Prostate gland (tissue), 2 donors: ENCODE data around the gene CBL. TPM values are rescaled to one million over a fixed set of nuclear protein-coding genes. Genes with fewer than 3 reads are reported as not detected.
A peak's percentile ranks its signal among the peaks of the same experiment; 100 is the strongest.

ENCODE experiments used
- DNase-seq: peaks from one replicate; pipeline ENCODE4 v3.0.0-alpha.2; 2019; ENCODE audit warnings: low spot score
- H3K27ac ChIP-seq, 2 donors: fragments of 200-600 bp; sonication (generic); 2 replicates each; pipeline ENCODE4 v1.5.1; 2017 to 2019
- H3K27me3 ChIP-seq: fragments of 200-600 bp; sonication (generic); replicated peaks from 2 replicates; pipeline ENCODE4 v1.5.1; 2019; ENCODE audit not compliant: insufficient read depth
- H3K36me3 ChIP-seq, 2 donors: fragments of 200-600 bp; sonication (generic); 1 replicate in 1 of 2; 2 replicates in 1 of 2; pipeline versions ENCODE4 v1.5.1 to v1.8.1; 2017 to 2019
- H3K4me1 ChIP-seq: fragments of 200-600 bp; sonication (generic); replicated peaks from 2 replicates; pipeline ENCODE4 v1.5.1; 2019
- H3K4me3 ChIP-seq, 2 donors: fragments of 200-600 bp; sonication (generic); 2 replicates each; pipeline ENCODE4 v1.5.1; 2017 to 2019
- H3K9me3 ChIP-seq: fragments of 200-600 bp; sonication (generic); 2 replicates; pipeline ENCODE4 v1.5.1; 2017
- CTCF ChIP-seq, 4 experiments: fragments of 200-600 bp in 2 of 4; fragments of 450-650 bp in 2 of 4; sonication (generic) in 2 of 4; IDR thresholded peaks; 1 replicate in 3 of 4; 2 replicates in 1 of 4; pipeline ENCODE4 v1.5.1; 2016 to 2019; ENCODE audit warnings: antibody characterized with exemption in 4 of 4, mild to moderate bottlenecking in 2 of 4, moderate library complexity in 2 of 4
- POLR2A ChIP-seq: fragments of 450-650 bp; IDR thresholded peaks from one replicate; pipeline ENCODE4 v1.6.1; 2016; ENCODE audit warnings: antibody characterized with exemption, mild to moderate bottlenecking
- POLR2AphosphoS5 ChIP-seq: sonication (generic); formaldehyde crosslinking; IDR thresholded peaks from one replicate; pipeline ENCODE4 v1.6.1; 2017; ENCODE audit warnings: antibody characterized with exemption
- WGBS: methylation state at CpG from one replicate; pipeline ENCODE4 v1.1.5; 2018; 5-methylcytosine and 5-hydroxymethylcytosine counted together
- intact Hi-C: fragments of 100-400 bp; cut with DNase I; formaldehyde crosslinking; loops from one replicate; pipeline ENCODE4 v1.14.2; 2022
- total RNA-seq, 2 donors: library from RNA; depleted of rRNA; stranded (reverse); fragments of >200 nt; gene quantifications; one replicate each; pipeline ENCODE4 v1.1.0, GENCODE V29; 2016

The CBL gene
- total RNA-seq, 2 donors from 2014 or later, result 9.8 to 38.8 TPM

GRCh38 chr11:119320776-119321524 is 114.8 kb downstream of the CBL start:
- DNase-seq, result no peak
- TF ChIP-seq POLR2AphosphoS5, result no peak
- no peak for TF ChIP-seq POLR2A
- TF ChIP-seq CTCF (IDR thresholded peaks at IDR 0.05), result no peak
- no peaks in the 10 kb centered on the region for H3K4me1 ChIP-seq

GRCh38 chr11:119322360-119322739 is 116.2 kb downstream of the CBL start:
- Histone ChIP-seq H3K4me1 (no peaks in the 10 kb centered on the region), H3K27me3 (peaks cover 5% of the 10 kb centered on the region), H3K36me3 (no peaks in the 10 kb centered on the region), H3K4me3 (no peak overlapping the region), H3K27ac (no peak overlapping the region), H3K9me3 (no peaks in the 10 kb centered on the region)
- intact Hi-C loops, result loop anchor here (5.0 kb wide), 2 partner anchors 115 to 220 kb away; partner anchors contain the start of genes CBL and DPAGT1
- WGBS, result 79% methylated on average over 6 of the region's 6 CpGs
- no peak for DNase-seq
- TF ChIP-seq CTCF (IDR thresholded peaks at IDR 0.05) (no peak), POLR2AphosphoS5 (no peak), POLR2A (no peak)

More at GRCh38 chr11:119320776-119321524, 114.8 kb downstream of the CBL start:
- intact Hi-C loops, result loop anchor here (5.0 kb wide), 2 partner anchors 114 to 219 kb away; partner anchors contain the start of genes CBL and DPAGT1
- 12% methylated on average over 36 of the region's 60 CpGs for WGBS
- no peaks in the 10 kb centered on the region for H3K36me3 ChIP-seq
- no peaks in the 10 kb centered on the region for H3K9me3 ChIP-seq
- peaks cover 7% of the 10 kb centered on the region for H3K27me3 ChIP-seq
- H3K4me3 ChIP-seq, result peak overlapping the region; percentile 20 to 31
- peak overlapping the region; percentile 71 to 81 for H3K27ac ChIP-seq

DNA sequence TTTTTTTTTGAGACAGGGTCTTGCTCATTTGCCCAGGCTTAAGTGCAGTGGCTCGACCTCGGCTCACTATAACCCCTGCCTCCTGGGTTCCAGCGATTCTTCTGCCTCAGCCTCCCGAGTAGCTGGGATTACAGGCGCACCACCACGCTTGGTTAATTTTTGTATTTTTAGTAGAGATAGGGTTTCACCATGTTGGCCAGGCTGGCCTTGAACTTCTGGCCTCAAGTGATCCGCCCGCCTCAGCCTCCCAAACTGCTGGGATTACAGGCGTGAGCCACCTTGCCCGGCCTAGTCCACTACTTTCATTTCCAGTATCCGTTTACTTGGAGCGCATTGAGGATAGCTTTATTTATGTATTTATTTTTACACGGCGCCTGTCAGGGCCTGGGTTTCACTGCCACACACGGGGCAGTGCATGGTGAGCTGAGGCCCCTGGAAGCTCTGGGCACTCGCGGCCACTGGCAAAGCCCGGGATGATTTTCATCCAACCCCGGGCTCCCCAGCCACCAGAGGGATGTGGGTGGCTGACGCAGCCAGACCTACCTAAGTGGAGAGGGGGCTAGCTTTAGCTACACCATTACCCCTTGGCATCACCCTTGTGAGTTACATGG is 116.9 kb downstream of the CBL start:
- DNase-seq, result no peak
- intact Hi-C loops, result loop anchor here (5.0 kb wide), 2 partner anchors 116 to 221 kb away; partner anchors contain the start of genes CBL and DPAGT1
- TF ChIP-seq POLR2A, result no peak
- TF ChIP-seq POLR2AphosphoS5, result no peak
- Histone ChIP-seq H3K27ac (no peak overlapping the region), H3K4me3 (no peak overlapping the region), H3K4me1 (no peaks in the 10 kb centered on the region), H3K9me3 (no peaks in the 10 kb centered on the region), H3K36me3 (no peaks in the 10 kb centered on the region), H3K27me3 (peaks cover 5% of the 10 kb centered on the region)
- 83% methylated on average over 20 of the region's 20 CpGs for WGBS

DNA sequence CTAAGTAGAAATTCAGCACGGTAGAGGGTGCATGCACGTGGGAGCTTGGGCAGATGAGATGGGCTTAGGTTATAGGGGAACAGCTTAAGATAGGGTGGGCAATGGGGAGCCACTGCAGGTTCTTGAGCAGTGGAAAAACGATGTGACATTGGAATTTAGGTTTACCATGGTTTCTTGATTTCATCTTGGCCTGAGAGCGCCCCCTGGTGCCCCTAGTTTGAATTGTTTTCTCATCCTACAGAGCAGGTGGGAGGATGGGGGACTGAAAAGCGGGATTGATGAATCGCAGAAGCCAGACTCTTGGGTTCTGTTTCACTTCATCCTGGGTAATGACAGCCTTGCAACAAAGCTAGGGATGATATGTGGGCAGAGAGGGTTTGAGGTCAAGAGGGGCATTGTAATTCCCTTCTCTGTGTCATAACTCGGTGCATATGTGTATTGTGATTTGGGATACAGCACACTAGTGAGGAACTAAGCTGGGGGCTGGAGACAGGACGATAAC is 117.4 kb downstream of the CBL start:
- Histone ChIP-seq H3K4me1 (no peaks in the 10 kb centered on the region), H3K27ac (no peak overlapping the region), H3K4me3 (no peak overlapping the region), H3K36me3 (no peaks in the 10 kb centered on the region), H3K9me3 (no peaks in the 10 kb centered on the region), H3K27me3 (peaks cover 5% of the 10 kb centered on the region)
- TF ChIP-seq POLR2AphosphoS5, result peak; percentile 32
- peak; percentile 43 to 66 (median 64) for TF ChIP-seq CTCF (IDR thresholded peaks at IDR 0.05)
- TF ChIP-seq POLR2A, result no peak
- intact Hi-C loops, result loop anchor here (5.0 kb wide), 2 partner anchors 116 to 221 kb away; partner anchors contain the start of genes CBL and DPAGT1
- 23% methylated on average over 8 of the region's 8 CpGs for WGBS
- DNase-seq, result peak; percentile 44

DNA sequence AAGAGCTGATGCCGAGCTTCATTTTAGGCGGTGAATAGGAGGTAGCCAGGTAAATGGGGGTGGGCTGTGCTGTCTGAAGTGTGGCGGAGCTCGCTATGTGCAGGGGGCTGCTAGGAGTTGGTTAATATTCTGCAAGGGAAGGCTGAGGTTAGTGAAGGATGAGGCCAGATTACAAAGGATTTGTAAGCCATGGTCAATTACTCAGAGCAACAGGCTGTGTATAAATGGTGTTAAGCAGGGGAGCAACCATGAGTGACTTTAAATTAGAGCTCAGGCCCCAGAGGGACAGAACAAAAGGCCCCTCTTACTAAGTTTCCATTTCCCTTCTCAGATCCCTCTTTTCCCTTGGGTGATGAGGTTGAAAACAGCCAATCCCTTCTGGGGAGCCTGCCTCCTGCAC is 118.0 kb downstream of the CBL start:
- no peak for DNase-seq
- no peaks in the 10 kb centered on the region for H3K9me3 ChIP-seq
- intact Hi-C loops, result loop anchor here (5.0 kb wide), 2 partner anchors 117 to 222 kb away; partner anchors contain the start of genes CBL and DPAGT1
- TF ChIP-seq POLR2AphosphoS5 (no peak), POLR2A (no peak), CTCF (IDR thresholded peaks at IDR 0.05) (no peak)
- WGBS, result 49% methylated on average over 4 of the region's 4 CpGs
- H3K4me1 ChIP-seq, result no peaks in the 10 kb centered on the region
- H3K27ac ChIP-seq, result no peak overlapping the region
- H3K27me3 ChIP-seq, result peaks cover 5% of the 10 kb centered on the region
- H3K36me3 ChIP-seq, result no peaks in the 10 kb centered on the region
- H3K4me3 ChIP-seq, result no peak overlapping the region
